HG03460 (cell line): ENCODE results near the gene OR10G2.

ENCODE experiments used
- ATAC-seq: cut with Tn5 transposase; IDR thresholded peaks from one replicate; pipeline ENCODE4 v1.9.1; 2021; ENCODE audit not compliant: unreplicated experiment

Gene OR10G2

DNA sequence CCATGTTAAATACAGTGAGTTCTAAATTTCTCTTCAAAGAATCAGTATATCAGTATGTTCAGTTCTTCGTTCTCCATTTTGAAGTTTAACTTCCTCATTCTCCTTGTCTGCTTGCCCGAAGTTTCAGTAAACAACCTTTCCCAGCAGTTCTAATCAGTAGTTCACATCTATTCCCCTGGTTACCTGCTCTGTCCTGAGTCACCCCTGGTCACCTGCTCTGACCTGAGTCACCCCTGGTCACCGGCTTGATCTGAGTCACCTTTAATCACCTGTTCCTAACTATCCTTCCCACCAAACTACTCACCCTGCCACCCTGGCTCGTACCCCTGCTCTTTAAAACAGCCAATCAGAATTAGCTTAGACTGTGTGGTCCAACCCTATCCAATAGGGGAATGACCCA is 45.4 kb downstream of the OR10G2 start:
- no peak for ATAC-seq
